ENCODE data around the gene KLHDC2.
A peak's percentile ranks its signal among the peaks of the same experiment; 100 is the strongest.
"Not testable (repeated sequence)": the region's sequence is repeated elsewhere in the genome, so short reads cannot be mapped to it uniquely, and the experiment has no call there.

KLHDC2 gene

GRCh38 chr14:49767270-49767570 is 733 bp upstream of the KLHDC2 start:
- H3K9me3 Mint-ChIP-seq = no peaks in the 10 kb centered on the region
- peak overlapping the region; percentile 81 for H3K4me3 Mint-ChIP-seq
- no peaks in the 10 kb centered on the region for H3K27me3 Mint-ChIP-seq
- peaks cover 17% of the 10 kb centered on the region for H3K36me3 Mint-ChIP-seq (ENCODE audit: low read depth)
- peak overlapping the region; percentile 95 for H3K27ac Mint-ChIP-seq
- peaks cover 33% of the 10 kb centered on the region for H3K4me1 Mint-ChIP-seq (ENCODE audit: low read depth)
- intact Hi-C loops (cut with micrococcal nuclease) = loop anchor here (1.0 to 5.0 kb wide), 4 partner anchors 74 to 545 kb away; partner anchors contain the start of genes DMAC2L, KLHDC1, L2HGDH and RPS29

- peak overlapping the region; percentile 95 for H3K27ac Mint-ChIP-seq
- peaks cover 17% of the 10 kb centered on the region for H3K36me3 Mint-ChIP-seq (ENCODE audit: low read depth)
- intact Hi-C loops (cut with micrococcal nuclease) = loop anchor here (5.0 kb wide), 2 partner anchors 181 to 544 kb away; partner anchors contain the start of genes DMAC2L, L2HGDH and RPS29
- H3K4me1 Mint-ChIP-seq (ENCODE audit: low read depth) = peaks cover 33% of the 10 kb centered on the region
- no peaks in the 10 kb centered on the region for H3K27me3 Mint-ChIP-seq
- peak overlapping the region; percentile 89 for H3K4me3 Mint-ChIP-seq
- no peaks in the 10 kb centered on the region for H3K9me3 Mint-ChIP-seq
These were observed 558 bp downstream of the KLHDC2 start for GRCh38 chr14:49768301-49769121.

GRCh38 chr14:49769171-49769570 is 1.2 kb downstream of the KLHDC2 start:
- no peaks in the 10 kb centered on the region for H3K27me3 Mint-ChIP-seq
- no peaks in the 10 kb centered on the region for H3K9me3 Mint-ChIP-seq
- peak overlapping the region; percentile 89 for H3K4me3 Mint-ChIP-seq
- intact Hi-C loops (cut with micrococcal nuclease) = loop anchor here (5.0 kb wide), 2 partner anchors 182 to 543 kb away; partner anchors contain the start of genes DMAC2L, L2HGDH and RPS29
- H3K27ac Mint-ChIP-seq = peak overlapping the region; percentile 95
- H3K4me1 Mint-ChIP-seq (ENCODE audit: low read depth) = peaks cover 33% of the 10 kb centered on the region
- peaks cover 17% of the 10 kb centered on the region for H3K36me3 Mint-ChIP-seq (ENCODE audit: low read depth)

GRCh38 chr14:49769581-49770211 is 1.7 kb downstream of the KLHDC2 start:
- Mint-ChIP-seq H3K27ac (peak overlapping the region; percentile 95), H3K4me3 (peak overlapping the region; percentile 89), H3K9me3 (no peaks in the 10 kb centered on the region), H3K36me3 (ENCODE audit: low read depth) (peaks cover 20% of the 10 kb centered on the region), H3K4me1 (ENCODE audit: low read depth) (peaks cover 33% of the 10 kb centered on the region), H3K27me3 (no peaks in the 10 kb centered on the region)
- intact Hi-C loops (cut with micrococcal nuclease) = loop anchor here (5.0 kb wide), 2 partner anchors 182 to 543 kb away; partner anchors contain the start of genes DMAC2L, L2HGDH and RPS29

GRCh38 chr14:49770212-49770817 is 2.4 kb downstream of the KLHDC2 start:
- no peaks in the 10 kb centered on the region for H3K9me3 Mint-ChIP-seq
- H3K4me3 Mint-ChIP-seq = no peak overlapping the region
- H3K4me1 Mint-ChIP-seq (ENCODE audit: low read depth) = peaks cover 33% of the 10 kb centered on the region
- intact Hi-C loops (cut with micrococcal nuclease) = no loop called here
- peaks cover 26% of the 10 kb centered on the region for H3K36me3 Mint-ChIP-seq (ENCODE audit: low read depth)
- H3K27ac Mint-ChIP-seq = no peak overlapping the region
- H3K27me3 Mint-ChIP-seq = no peaks in the 10 kb centered on the region

- H3K9me3 Mint-ChIP-seq; intact Hi-C loops (cut with micrococcal nuclease); H3K4me3 Mint-ChIP-seq; H3K27ac Mint-ChIP-seq; H3K27me3 Mint-ChIP-seq: not testable (repeated sequence)
- H3K36me3 Mint-ChIP-seq (ENCODE audit: low read depth) = peaks cover 37% of the 10 kb centered on the region
- peaks cover 31% of the 10 kb centered on the region for H3K4me1 Mint-ChIP-seq (ENCODE audit: low read depth)
These were observed 3.7 kb downstream of the KLHDC2 start for GRCh38 chr14:49771691-49772090.

- Mint-ChIP-seq H3K9me3 (no peaks in the 10 kb centered on the region), H3K27me3 (no peaks in the 10 kb centered on the region), H3K4me1 (ENCODE audit: low read depth) (peaks cover 25% of the 10 kb centered on the region), H3K36me3 (ENCODE audit: low read depth) (peaks cover 50% of the 10 kb centered on the region), H3K4me3 (no peak overlapping the region), H3K27ac (no peak overlapping the region)
- intact Hi-C loops (cut with micrococcal nuclease) = no loop called here
These were observed 6.2 kb downstream of the KLHDC2 start for GRCh38 chr14:49774106-49774505.

- no peaks in the 10 kb centered on the region for H3K9me3 Mint-ChIP-seq
- no peaks in the 10 kb centered on the region for H3K4me1 Mint-ChIP-seq (ENCODE audit: low read depth)
- peaks cover 80% of the 10 kb centered on the region for H3K36me3 Mint-ChIP-seq (ENCODE audit: low read depth)
- no peaks in the 10 kb centered on the region for H3K27me3 Mint-ChIP-seq
- no peak overlapping the region for H3K27ac Mint-ChIP-seq
- intact Hi-C loops (cut with micrococcal nuclease) = no loop called here
- H3K4me3 Mint-ChIP-seq = no peak overlapping the region
These were observed 10.5 kb downstream of the KLHDC2 start for GRCh38 chr14:49778421-49778820.

GRCh38 chr14:49781040-49781439 is 13.1 kb downstream of the KLHDC2 start:
- H3K9me3 Mint-ChIP-seq; intact Hi-C loops (cut with micrococcal nuclease): not testable (repeated sequence)

GRCh38 chr14:49783394-49784014 is 15.6 kb downstream of the KLHDC2 start:
- Mint-ChIP-seq H3K36me3 (ENCODE audit: low read depth) (peaks cover 86% of the 10 kb centered on the region), H3K4me3 (no peak overlapping the region), H3K27ac (no peak overlapping the region), H3K9me3 (no peaks in the 10 kb centered on the region), H3K4me1 (ENCODE audit: low read depth) (no peaks in the 10 kb centered on the region), H3K27me3 (no peaks in the 10 kb centered on the region)
- intact Hi-C loops (cut with micrococcal nuclease) = no loop called here

More at GRCh38 chr14:49781040-49781439, 13.1 kb downstream of the KLHDC2 start:
- H3K36me3 Mint-ChIP-seq (ENCODE audit: low read depth) = peaks cover 85% of the 10 kb centered on the region
- not testable (repeated sequence) for H3K27ac Mint-ChIP-seq; H3K4me1 Mint-ChIP-seq (ENCODE audit: low read depth); H3K27me3 Mint-ChIP-seq; H3K4me3 Mint-ChIP-seq

- intact Hi-C loops (cut with micrococcal nuclease) = loop anchor here (5.0 kb wide), 1 partner anchor 41 kb away; no protein-coding TSS in a partner anchor
- H3K27ac Mint-ChIP-seq = no peak overlapping the region
- H3K36me3 Mint-ChIP-seq (ENCODE audit: low read depth) = peaks cover 88% of the 10 kb centered on the region
These were observed 18.4 kb downstream of the KLHDC2 start for GRCh38 chr14:49786315-49786714.

GRCh38 chr14:49792618-49793017 is 24.7 kb downstream of the KLHDC2 start:
- H3K27me3 Mint-ChIP-seq = no peaks in the 10 kb centered on the region
- H3K9me3 Mint-ChIP-seq = no peaks in the 10 kb centered on the region
- no peak overlapping the region for H3K27ac Mint-ChIP-seq
- intact Hi-C loops (cut with micrococcal nuclease) = no loop called here
- no peaks in the 10 kb centered on the region for H3K4me1 Mint-ChIP-seq (ENCODE audit: low read depth)
- no peak overlapping the region for H3K4me3 Mint-ChIP-seq
- H3K36me3 Mint-ChIP-seq (ENCODE audit: low read depth) = peaks cover 98% of the 10 kb centered on the region

More at GRCh38 chr14:49786315-49786714, 18.4 kb downstream of the KLHDC2 start:
- no peaks in the 10 kb centered on the region for H3K27me3 Mint-ChIP-seq
- H3K4me1 Mint-ChIP-seq (ENCODE audit: low read depth) = no peaks in the 10 kb centered on the region
- no peaks in the 10 kb centered on the region for H3K9me3 Mint-ChIP-seq
- no peak overlapping the region for H3K4me3 Mint-ChIP-seq

- Mint-ChIP-seq H3K36me3 (ENCODE audit: low read depth) (peaks cover 100% of the 10 kb centered on the region), H3K27me3 (no peaks in the 10 kb centered on the region), H3K4me3 (no peak overlapping the region), H3K9me3 (no peaks in the 10 kb centered on the region), H3K27ac (no peak overlapping the region), H3K4me1 (ENCODE audit: low read depth) (no peaks in the 10 kb centered on the region)
- intact Hi-C loops (cut with micrococcal nuclease) = no loop called here
These were observed 28.1 kb downstream of the KLHDC2 start for GRCh38 chr14:49796025-49796424.
